ENCODE data around the gene PLA2G2C. TPM values are rescaled to one million over a fixed set of nuclear protein-coding genes. Genes with fewer than 3 reads are reported as not detected.

Gene PLA2G2C
- total RNA-seq, 1 donor from 2014 or later, result not detected

- Mint-ChIP-seq H3K27me3 (peaks cover 56% of the 10 kb centered on the region), H3K27ac (no peak overlapping the region), H3K4me3 (no peak overlapping the region), H3K36me3 (ENCODE audit: low read depth) (no peaks in the 10 kb centered on the region), H3K9me3 (no peaks in the 10 kb centered on the region), H3K4me1 (no peaks in the 10 kb centered on the region)
- ATAC-seq (ENCODE audit: low read depth), result no peak
- DNase-seq, result no peak
- ChIA-PET CTCF (no interaction called here), POLR2A (no interaction called here)
- intact Hi-C loops (cut with micrococcal nuclease), result no loop called here
- no peak for TF ChIP-seq CTCF (IDR thresholded peaks at IDR 0.05)
Observed at GRCh38 chr1:20229171-20229570, 42.9 kb upstream of the PLA2G2C start.

GRCh38 chr1:20228314-20228825 is 42.1 kb upstream of the PLA2G2C start:
- Mint-ChIP-seq H3K27ac (no peak overlapping the region), H3K27me3 (peaks cover 54% of the 10 kb centered on the region), H3K9me3 (no peaks in the 10 kb centered on the region), H3K4me1 (no peaks in the 10 kb centered on the region), H3K36me3 (ENCODE audit: low read depth) (no peaks in the 10 kb centered on the region), H3K4me3 (no peak overlapping the region)
- DNase-seq (no peak), ATAC-seq (ENCODE audit: low read depth) (no peak)
- POLR2A ChIA-PET, result no interaction called here
- CTCF ChIA-PET, result no interaction called here
- TF ChIP-seq CTCF (IDR thresholded peaks at IDR 0.05), result no peak
- intact Hi-C loops (cut with micrococcal nuclease), result no loop called here

GRCh38 chr1:20227704-20228103 is 41.4 kb upstream of the PLA2G2C start:
- H3K27ac Mint-ChIP-seq, result no peak overlapping the region
- TF ChIP-seq CTCF (IDR thresholded peaks at IDR 0.05), result no peak
- CTCF ChIA-PET, result no interaction called here
- DNase-seq (no peak), ATAC-seq (ENCODE audit: low read depth) (no peak)
- intact Hi-C loops (cut with micrococcal nuclease), result no loop called here
- POLR2A ChIA-PET, result no interaction called here
- H3K36me3 Mint-ChIP-seq (ENCODE audit: low read depth), result no peaks in the 10 kb centered on the region
- no peaks in the 10 kb centered on the region for H3K9me3 Mint-ChIP-seq
- H3K4me3 Mint-ChIP-seq, result no peak overlapping the region
- peaks cover 54% of the 10 kb centered on the region for H3K27me3 Mint-ChIP-seq
- H3K4me1 Mint-ChIP-seq, result no peaks in the 10 kb centered on the region

- no peaks in the 10 kb centered on the region for H3K4me1 Mint-ChIP-seq
- POLR2A ChIA-PET, result no interaction called here
- H3K4me3 Mint-ChIP-seq, result no peak overlapping the region
- DNase-seq (no peak), ATAC-seq (ENCODE audit: low read depth) (no peak)
- no peaks in the 10 kb centered on the region for H3K36me3 Mint-ChIP-seq (ENCODE audit: low read depth)
- intact Hi-C loops (cut with micrococcal nuclease), result no loop called here
- TF ChIP-seq CTCF (IDR thresholded peaks at IDR 0.05), result no peak
- H3K27ac Mint-ChIP-seq, result no peak overlapping the region
- peaks cover 55% of the 10 kb centered on the region for H3K27me3 Mint-ChIP-seq
- CTCF ChIA-PET, result no interaction called here
- H3K9me3 Mint-ChIP-seq, result no peaks in the 10 kb centered on the region
Observed at GRCh38 chr1:20224546-20224945, 38.2 kb upstream of the PLA2G2C start.

GRCh38 chr1:20223551-20224419 is 37.5 kb upstream of the PLA2G2C start:
- ChIA-PET POLR2A (no interaction called here), CTCF (no interaction called here)
- Mint-ChIP-seq H3K4me3 (no peak overlapping the region), H3K9me3 (no peaks in the 10 kb centered on the region), H3K27ac (no peak overlapping the region), H3K36me3 (ENCODE audit: low read depth) (no peaks in the 10 kb centered on the region), H3K27me3 (peaks cover 51% of the 10 kb centered on the region), H3K4me1 (no peaks in the 10 kb centered on the region)
- ATAC-seq (ENCODE audit: low read depth) (no peak), DNase-seq (no peak)
- intact Hi-C loops (cut with micrococcal nuclease), result no loop called here
- TF ChIP-seq CTCF (IDR thresholded peaks at IDR 0.05), result no peak

Measured in activated B cell treated with CpG ODN at 0.5 μM for 24 hours (primary cell).